ENCODE results near the gene GOLGA6C. TPM values are rescaled to one million over a fixed set of nuclear protein-coding genes. Genes with fewer than 3 reads are reported as not detected.

GOLGA6C gene
- total RNA-seq, 1 donor from 2014 or later = not detected

- no peak overlapping the region for H3K4me3 ChIP-seq
These were observed 30.4 kb upstream of the GOLGA6C start for GRCh38 chr15:75227663-75228280.

DNA sequence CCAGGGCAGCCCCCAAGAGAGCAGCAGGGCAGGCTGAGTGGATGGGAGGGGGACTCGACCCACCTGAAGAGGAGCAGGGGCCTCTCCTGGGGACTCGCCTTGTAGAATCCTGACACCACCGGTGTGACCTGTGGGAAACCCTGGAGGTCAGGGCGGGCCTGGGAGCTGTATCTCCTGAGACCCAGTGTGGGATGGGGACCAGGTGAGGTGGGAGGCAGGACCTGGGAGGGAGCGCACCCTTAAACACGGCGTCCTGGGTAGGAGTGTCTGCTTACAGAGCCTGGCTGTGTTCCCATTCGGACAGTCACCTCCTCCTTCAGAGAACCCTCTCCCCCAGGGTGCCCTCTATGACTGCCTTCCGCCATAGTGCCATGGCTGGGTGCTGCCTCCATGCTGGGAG, 29.3 kb upstream of the GOLGA6C start:
- Histone ChIP-seq H3K4me1 (no peaks in the 10 kb centered on the region), H3K27me3 (ENCODE audit: low read depth) (peaks cover 8% of the 10 kb centered on the region), H3K36me3 (no peaks in the 10 kb centered on the region), H3K9me3 (no peaks in the 10 kb centered on the region), H3K27ac (no peak overlapping the region), H3K4me3 (no peak overlapping the region)
- ATAC-seq (no peak), DNase-seq (no peak)
- TF ChIP-seq, protein P1, sequence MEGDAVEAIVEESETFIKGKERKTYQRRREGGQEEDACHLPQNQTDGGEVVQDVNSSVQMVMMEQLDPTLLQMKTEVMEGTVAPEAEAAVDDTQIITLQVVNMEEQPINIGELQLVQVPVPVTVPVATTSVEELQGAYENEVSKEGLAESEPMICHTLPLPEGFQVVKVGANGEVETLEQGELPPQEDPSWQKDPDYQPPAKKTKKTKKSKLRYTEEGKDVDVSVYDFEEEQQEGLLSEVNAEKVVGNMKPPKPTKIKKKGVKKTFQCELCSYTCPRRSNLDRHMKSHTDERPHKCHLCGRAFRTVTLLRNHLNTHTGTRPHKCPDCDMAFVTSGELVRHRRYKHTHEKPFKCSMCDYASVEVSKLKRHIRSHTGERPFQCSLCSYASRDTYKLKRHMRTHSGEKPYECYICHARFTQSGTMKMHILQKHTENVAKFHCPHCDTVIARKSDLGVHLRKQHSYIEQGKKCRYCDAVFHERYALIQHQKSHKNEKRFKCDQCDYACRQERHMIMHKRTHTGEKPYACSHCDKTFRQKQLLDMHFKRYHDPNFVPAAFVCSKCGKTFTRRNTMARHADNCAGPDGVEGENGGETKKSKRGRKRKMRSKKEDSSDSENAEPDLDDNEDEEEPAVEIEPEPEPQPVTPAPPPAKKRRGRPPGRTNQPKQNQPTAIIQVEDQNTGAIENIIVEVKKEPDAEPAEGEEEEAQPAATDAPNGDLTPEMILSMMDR (IDR thresholded peaks at IDR 0.05) = no peak
- intact Hi-C loops (cut with DNase I) = no loop called here

More at GRCh38 chr15:75227663-75228280, 30.4 kb upstream of the GOLGA6C start:
- Histone ChIP-seq H3K27me3 (ENCODE audit: low read depth) (peaks cover 4% of the 10 kb centered on the region), H3K9me3 (no peaks in the 10 kb centered on the region), H3K27ac (no peak overlapping the region), H3K4me1 (no peaks in the 10 kb centered on the region), H3K36me3 (no peaks in the 10 kb centered on the region)
- DNase-seq (no peak), ATAC-seq (no peak)
- TF ChIP-seq, protein P1 (IDR thresholded peaks at IDR 0.05) = no peak
- intact Hi-C loops (cut with DNase I) = no loop called here

GRCh38 chr15:75229191-75230015, 28.7 kb upstream of the GOLGA6C start:
- Histone ChIP-seq H3K9me3 (no peaks in the 10 kb centered on the region), H3K36me3 (no peaks in the 10 kb centered on the region), H3K27me3 (ENCODE audit: low read depth) (peaks cover 10% of the 10 kb centered on the region), H3K4me3 (no peak overlapping the region), H3K4me1 (no peaks in the 10 kb centered on the region), H3K27ac (no peak overlapping the region)
- intact Hi-C loops (cut with DNase I) = no loop called here
- ATAC-seq = no peak
- no peak for DNase-seq
- TF ChIP-seq, protein P1 (IDR thresholded peaks at IDR 0.05) = no peak

- intact Hi-C loops (cut with DNase I) = no loop called here
- no peak for ATAC-seq
These were observed 28.2 kb upstream of the GOLGA6C start for GRCh38 chr15:75230016-75230343.

GRCh38 chr15:75230551-75231371, 27.4 kb upstream of the GOLGA6C start:
- H3K27me3 ChIP-seq (ENCODE audit: low read depth) = peaks cover 15% of the 10 kb centered on the region
- intact Hi-C loops (cut with DNase I) = no loop called here
- H3K4me3 ChIP-seq = no peak overlapping the region
- H3K4me1 ChIP-seq = no peaks in the 10 kb centered on the region
- TF ChIP-seq, protein P1 (IDR thresholded peaks at IDR 0.05) = no peak
- ATAC-seq (no peak), DNase-seq (no peak)
- H3K27ac ChIP-seq = no peak overlapping the region
- H3K9me3 ChIP-seq = no peaks in the 10 kb centered on the region
- H3K36me3 ChIP-seq = no peaks in the 10 kb centered on the region

More at GRCh38 chr15:75230016-75230343, 28.2 kb upstream of the GOLGA6C start:
- peaks cover 10% of the 10 kb centered on the region for H3K27me3 ChIP-seq (ENCODE audit: low read depth)
- H3K27ac ChIP-seq = no peak overlapping the region
- H3K36me3 ChIP-seq = no peaks in the 10 kb centered on the region
- no peak overlapping the region for H3K4me3 ChIP-seq
- TF ChIP-seq, protein P1 (IDR thresholded peaks at IDR 0.05) = no peak
- no peaks in the 10 kb centered on the region for H3K9me3 ChIP-seq
- no peak for DNase-seq
- H3K4me1 ChIP-seq = no peaks in the 10 kb centered on the region

All from lower lobe of right lung (tissue), 2 donors.